SH-SY5Y (cell line): ENCODE data around the gene CTNNAL1.

Experiments
- GATA2 ChIP-seq: IDR thresholded peaks from 2 replicates; pipeline ENCODE4 v1.6.1; 2011; ENCODE audit warnings: mild to moderate bottlenecking, low read depth, low read length
- GATA3 ChIP-seq: IDR thresholded peaks from 2 replicates; pipeline ENCODE4 v1.6.1; 2011; ENCODE audit warnings: low read depth, mild to moderate bottlenecking, low read length, moderate library complexity

DNA sequence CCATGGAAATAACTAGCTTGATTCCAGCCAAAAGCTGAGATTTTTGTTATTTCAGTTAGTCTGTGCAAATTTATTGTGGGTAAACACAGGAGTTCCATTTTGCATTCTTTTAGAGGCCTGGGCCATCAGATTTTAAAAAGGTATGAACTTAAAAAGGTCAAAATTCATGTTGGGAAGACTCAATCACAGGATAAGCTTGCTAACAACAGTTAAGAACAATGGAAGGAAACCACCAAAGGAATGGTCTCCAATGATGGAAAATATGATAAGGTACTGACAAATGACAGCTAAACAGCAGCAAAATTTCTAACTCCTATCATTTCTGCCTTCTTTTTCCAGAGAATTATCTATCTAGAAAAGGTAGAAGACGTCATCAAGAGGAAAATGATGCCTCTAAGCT lies 63.1 kb downstream of the CTNNAL1 start:
- TF ChIP-seq GATA3 (no peak), GATA2 (no peak)
